H1 (cell line): ENCODE results near the gene ECEL1. TPM values are rescaled to one million over a fixed set of nuclear protein-coding genes. Genes with fewer than 3 reads are reported as not detected.

Source experiments
- CTCF ChIA-PET: fragments of 300-600 bp; sonication (Branson Sonifier 250); formaldehyde crosslinking; loops from one replicate; lab custom pipeline; 2021; ENCODE audit not compliant: partially characterized antibody; lab: Charles Lee
- POLR2A ChIA-PET: fragments of 300-600 bp; sonication (Branson Sonifier 250); formaldehyde crosslinking; loops from one replicate; lab custom pipeline; 2021; ENCODE audit warnings: inconsistent platforms; ENCODE audit not compliant: partially characterized antibody; lab: Charles Lee
- DNase-seq, 2 experiments: peaks; one replicate each; pipeline versions ENCODE4 v3.0.0 to v3.0.0-alpha.2; 2010 to 2022; ENCODE audit warnings: low spot score in 2 of 2, low read depth in 1 of 2, mixed read lengths in 1 of 2
- FAIRE-seq: peaks from 2 replicates; lab custom pipeline; 2011; peaks lifted over from hg19 to GRCh38; lab: Jason Lieb, UNC
- H2AFZ ChIP-seq: 2 replicates; pipeline ENCODE4 v1.8.1; 2012; ENCODE audit warnings: low read length, inconsistent platforms
- H2AK5ac ChIP-seq: 2 replicates; pipeline ENCODE4 v1.6.1; 2013; ENCODE audit warnings: low read depth, low read length
- H2BK120ac ChIP-seq: replicated peaks from 2 replicates; pipeline ENCODE3; 2013; ENCODE audit warnings: low read depth, low read length, inconsistent platforms
- H2BK12ac ChIP-seq: 2 replicates; pipeline ENCODE4 v1.6.1; 2013; ENCODE audit warnings: low read depth, low read length
- H2BK15ac ChIP-seq: 2 replicates; pipeline ENCODE4 v1.6.1; 2013; ENCODE audit warnings: low read length
- H2BK20ac ChIP-seq: 2 replicates; pipeline ENCODE4 v1.6.1; 2013; ENCODE audit warnings: low read length
- H2BK5ac ChIP-seq: 2 replicates; pipeline ENCODE4 v1.6.1; 2013; ENCODE audit warnings: low read depth, low read length
- H3K14ac ChIP-seq: 2 replicates; pipeline ENCODE4 v1.6.1; 2013; ENCODE audit warnings: inconsistent platforms; ENCODE audit not compliant: insufficient read length
- H3K18ac ChIP-seq: 2 replicates; pipeline ENCODE4 v1.6.1; 2013; ENCODE audit warnings: low read length; ENCODE audit errors: extremely low read depth
- H3K23ac ChIP-seq: 2 replicates; pipeline ENCODE4 v1.6.1; 2013; ENCODE audit warnings: inconsistent platforms; ENCODE audit not compliant: insufficient read length
- H3K23me2 ChIP-seq: 2 replicates; pipeline ENCODE4 v1.6.1; 2013; ENCODE audit warnings: low read depth, low read length
- H3K27ac ChIP-seq: 2 replicates; pipeline ENCODE4 v1.6.1; 2011; ENCODE audit warnings: low read depth, low read length, inconsistent platforms
- H3K27me3 ChIP-seq, 4 experiments: replicated peaks in 1 of 4; 1 replicate in 1 of 4; 2 replicates in 3 of 4; pipeline versions ENCODE4 v1.6.1 to v1.8.1; 2011 to 2013; ENCODE audit warnings: low read length in 3 of 4, mild to moderate bottlenecking in 3 of 4, inconsistent platforms in 2 of 4, mixed read lengths in 2 of 4, moderate library complexity in 1 of 4; ENCODE audit not compliant: control insufficient read depth in 3 of 4, insufficient read depth in 3 of 4; ENCODE audit errors: extremely low read depth in 1 of 4
- H3K36me3 ChIP-seq, 4 experiments: 2 replicates each; pipeline versions ENCODE4 v1.6.1 to v1.8.1; 2011 to 2013; ENCODE audit warnings: mild to moderate bottlenecking in 4 of 4, low read length in 3 of 4, moderate library complexity in 2 of 4, control low read depth in 1 of 4, inconsistent platforms in 1 of 4; ENCODE audit not compliant: insufficient read depth in 4 of 4, control insufficient read depth in 2 of 4
- H3K4ac ChIP-seq: replicated peaks from 2 replicates; pipeline ENCODE3; 2013; ENCODE audit warnings: low read length, low read depth, mixed read lengths, inconsistent platforms; ENCODE audit not compliant: insufficient read length
- H3K4me1 ChIP-seq, 4 experiments: replicated peaks in 1 of 4; 1 replicate in 1 of 4; 2 replicates in 3 of 4; pipeline versions ENCODE4 v1.6.1 to v1.8.1; 2011 to 2013; ENCODE audit warnings: low read length in 3 of 4, inconsistent platforms in 2 of 4, mixed read lengths in 1 of 4; ENCODE audit not compliant: insufficient read depth in 4 of 4, control insufficient read depth in 3 of 4
- H3K4me2 ChIP-seq, 2 experiments: 2 replicates each; pipeline versions ENCODE4 v1.6.1 to v1.8.1; 2011 to 2013; ENCODE audit warnings: low read depth in 2 of 2, low read length in 2 of 2, control low read depth in 1 of 2, inconsistent platforms in 1 of 2, mild to moderate bottlenecking in 1 of 2; ENCODE audit not compliant: insufficient read depth in 1 of 2
- H3K4me3 ChIP-seq, 4 experiments: fragments of 200-600, 300-600 bp in 1 of 4; sonication (generic), shearing (Covaris generic), sonication (Bioruptor Twin) in 1 of 4; 2 replicates each; pipeline versions ENCODE4 v1.5.1 to v1.8.1; 2011 to 2016; ENCODE audit warnings: low read length in 4 of 4, low read depth in 3 of 4, control low read depth in 2 of 4, inconsistent platforms in 2 of 4, mild to moderate bottlenecking in 2 of 4, mixed read lengths in 1 of 4, moderate library complexity in 1 of 4; ENCODE audit not compliant: insufficient read depth in 2 of 4; ENCODE audit errors: extremely low read depth in 1 of 4
- H3K56ac ChIP-seq: replicated peaks from 2 replicates; pipeline ENCODE3; 2013; ENCODE audit warnings: low read depth, mild to moderate bottlenecking, mixed read lengths, low read length, inconsistent platforms; ENCODE audit not compliant: insufficient read length
- H3K79me1 ChIP-seq: 2 replicates; pipeline ENCODE4 v1.6.1; 2013; ENCODE audit warnings: low read depth, low read length, control low read depth
- H3K79me2 ChIP-seq, 2 experiments: 2 replicates each; pipeline versions ENCODE4 v1.6.1 to v1.8.1; 2012 to 2013; ENCODE audit warnings: low read length in 2 of 2, mild to moderate bottlenecking in 2 of 2, inconsistent platforms in 1 of 2; ENCODE audit not compliant: insufficient read depth in 2 of 2, control insufficient read depth in 1 of 2
- H3K9ac ChIP-seq, 4 experiments: replicated peaks in 1 of 4; 1 replicate in 1 of 4; 2 replicates in 3 of 4; pipeline versions ENCODE4 v1.6.1 to v1.8.1; 2011 to 2013; ENCODE audit warnings: low read depth in 3 of 4, low read length in 3 of 4, control low read depth in 2 of 4, mild to moderate bottlenecking in 2 of 4, moderate library complexity in 2 of 4, inconsistent platforms in 1 of 4; ENCODE audit errors: extremely low read depth in 1 of 4
- H3K9me3 ChIP-seq, 2 experiments: 2 replicates each; pipeline versions ENCODE4 v1.6.1 to v1.8.1; 2012 to 2013; ENCODE audit warnings: mild to moderate bottlenecking in 2 of 2, moderate library complexity in 2 of 2, control low read depth in 1 of 2, inconsistent platforms in 1 of 2, low read depth in 1 of 2, low read length in 1 of 2, mixed read lengths in 1 of 2; ENCODE audit not compliant: insufficient read depth in 2 of 2
- H4K20me1 ChIP-seq, 2 experiments: replicated peaks in 1 of 2; 2 replicates each; pipeline versions ENCODE3 to v1.8.1; 2011 to 2013; ENCODE audit warnings: inconsistent platforms in 2 of 2, low read length in 2 of 2, mild to moderate bottlenecking in 1 of 2; ENCODE audit not compliant: insufficient read depth in 2 of 2, control insufficient read depth in 1 of 2
- H4K5ac ChIP-seq: 2 replicates; pipeline ENCODE4 v1.6.1; 2013; ENCODE audit warnings: low read length, low read depth, mixed read lengths, inconsistent platforms; ENCODE audit not compliant: insufficient read length
- H4K8ac ChIP-seq: 2 replicates; pipeline ENCODE4 v1.8.0; 2013; ENCODE audit warnings: mild to moderate bottlenecking, moderate library complexity, low read length, inconsistent platforms; ENCODE audit not compliant: insufficient read depth; ENCODE audit errors: extremely low read depth
- H4K91ac ChIP-seq: replicated peaks from 2 replicates; pipeline ENCODE3; 2013; ENCODE audit warnings: low read length, mixed read lengths, inconsistent platforms; ENCODE audit not compliant: insufficient read length
- EGR1 ChIP-seq: IDR thresholded peaks from 2 replicates; pipeline ENCODE4 v1.6.1; 2011; ENCODE audit warnings: low read depth, low read length, borderline replicate concordance
- RAD21 ChIP-seq, 2 experiments: IDR thresholded peaks in 1 of 2; conservative IDR thresholded peaks in 1 of 2; 2 replicates each; pipeline ENCODE4 v1.6.1; 2011; ENCODE audit warnings: low read depth in 2 of 2, low read length in 2 of 2, improper control_type of control experiment in 1 of 2, inconsistent platforms in 1 of 2, mild to moderate bottlenecking in 1 of 2, moderate library complexity in 1 of 2
- SIX5 ChIP-seq: IDR thresholded peaks from 2 replicates; pipeline ENCODE4 v1.6.1; 2011; ENCODE audit warnings: mild to moderate bottlenecking, low read depth, low read length
- TBP ChIP-seq: IDR thresholded peaks from 2 replicates; pipeline ENCODE4 v1.6.1; 2011; ENCODE audit warnings: low read depth, low read length, improper control_type of control experiment
- WGBS, 2 experiments: shearing (Covaris generic) in 1 of 2; methylation state at CpG; one replicate each; pipeline versions ENCODE4 v1.1.6 to v1.1.7; 2013 to 2015; ENCODE audit warnings: low lambda C conversion rate in 2 of 2, mixed read lengths in 2 of 2, inconsistent platforms in 1 of 2, low coverage in 1 of 2, missing lambda C conversion rate in 1 of 2; ENCODE audit not compliant: insufficient replicate concordance in 2 of 2, insufficient coverage in 1 of 2, insufficient read length in 1 of 2; ENCODE audit errors: extremely low coverage in 1 of 2, missing lambda C conversion rate in 1 of 2; 5-methylcytosine and 5-hydroxymethylcytosine counted together
- polyA plus RNA-seq, 7 experiments: library from polyadenylated mRNA; depleted of rRNA in 3 of 7; stranded (reverse) in 5 of 7; unstranded in 2 of 7; fragments of >200 nt in 5 of 7; fragments of 200-250 nt in 2 of 7; gene quantifications; 1 replicate in 5 of 7; 2 replicates in 1 of 7; 4 replicates in 1 of 7; pipeline versions ENCODE4 v1.2.1 to v1.2.3, GENCODE V29; 2011 to 2013; ENCODE audit warnings: missing spikeins in 2 of 7, mixed read lengths in 2 of 7
- total RNA-seq: library from RNA; stranded (reverse); fragmentation: NEBNext Ultra II Directional; extraction: Animal tissue kit (Norgen Biotek cat#: 25700); gene quantifications from 2 replicates; pipeline ENCODE4 v1.2.1, GENCODE V29; 2021

The ECEL1 gene
- total and polyA plus RNA-seq, 2 of the 8 experiments (the other 6 are each of a cell fraction or from before 2014, with no cell fraction given): 7.7 to 20.2 TPM

DNA sequence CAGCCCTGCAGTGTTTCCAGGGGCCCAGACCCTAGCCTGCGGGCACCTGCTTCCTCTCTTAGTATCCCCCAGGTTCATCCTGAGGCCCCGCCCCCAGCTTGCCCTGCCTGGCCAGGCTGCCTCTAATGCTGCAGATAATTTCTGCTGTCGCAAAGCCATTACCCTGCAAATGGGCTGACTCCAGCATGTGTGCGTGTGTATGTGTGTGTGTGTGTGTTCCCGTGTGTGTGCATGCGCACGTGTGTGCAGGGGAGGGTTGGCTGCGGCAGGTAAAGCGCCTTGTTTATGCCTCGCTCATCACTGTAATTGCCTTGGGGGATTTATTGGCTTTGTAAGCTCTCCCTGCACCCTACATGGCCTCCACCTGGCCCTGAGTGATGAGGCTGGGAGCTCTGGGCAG is 25.0 kb upstream of the ECEL1 start:
- CTCF ChIA-PET: interaction anchor here (0.8 to 10.8 kb wide), 12 partner anchors 9 to 150 kb away, joined by 3 to 176 read pairs (median 4); partner anchors contain the start of genes CHRND and PRSS56
- DNase-seq: no peak
- WGBS, 2 experiments: 75% methylated on average over 10 of the region's 10 CpGs; no CpG with 5 or more reads in 1 of the 2 experiments

More for the DNA sequence above, 25.0 kb upstream of the ECEL1 start:
- Histone ChIP-seq H2AK5ac (no peak overlapping the region), H2BK120ac (no peak overlapping the region), H4K5ac (no peak overlapping the region), H3K79me1 (no peaks in the 10 kb centered on the region), H3K36me3 (no peaks in the 10 kb centered on the region), H2BK15ac (peak overlapping the region; percentile 88; the same call in 1 of the 2 replicates), H3K9ac (no peak overlapping the region), H3K23ac (no peak overlapping the region), H4K91ac (no peak overlapping the region), H3K18ac (no peak overlapping the region), H3K14ac (no peak overlapping the region), H2AFZ (no peak overlapping the region)
- TF ChIP-seq TBP (no peak), RAD21 (IDR thresholded peaks at IDR 0.05 in 1 of 2, conservative IDR thresholded peaks at IDR 0.05 in 1 of 2; ENCODE audit: low read depth in 2 of 2, low read length in 2 of 2) (no peak), SIX5 (no peak), EGR1 (no peak)
- TF ChIP-seq, all 59 proteins: peak for 0
- H3K4me2 ChIP-seq: no peak overlapping the region
- H2BK12ac ChIP-seq: peak overlapping the region; percentile 50; the same call in 1 of the 2 replicates
- H3K9me3 ChIP-seq: no peaks in the 10 kb centered on the region
- FAIRE-seq: no peak
- peak overlapping the region; percentile 44; the same call in 1 of the 2 replicates for H2BK5ac ChIP-seq
- no peaks in the 10 kb centered on the region for H4K20me1 ChIP-seq
- peaks cover 2% of the 10 kb centered on the region; the same call in 1 of the 2 replicates for H3K23me2 ChIP-seq
- no peak overlapping the region; the same call in 1 of the 2 replicates for H4K8ac ChIP-seq
- H3K4me1 ChIP-seq: peaks cover 0 to 10% (median 2%) of the 10 kb centered on the region in 4 experiments; a peak in 2 of 7 replicates
- H3K4ac ChIP-seq: no peak overlapping the region
- H2BK20ac ChIP-seq: no peak overlapping the region
- H3K4me3 ChIP-seq: no peak overlapping the region
- POLR2A ChIA-PET: interaction anchor here (1.2 kb wide), 1 partner anchor 11 kb away, joined by 3 read pairs; no protein-coding TSS in a partner anchor
- no peak overlapping the region for H3K27ac ChIP-seq
- H3K56ac ChIP-seq: no peak overlapping the region
- H3K27me3 ChIP-seq: peaks cover 0 to under 1% (median 0%) of the 10 kb centered on the region in 4 experiments; a peak in 1 of 7 replicates
- no peaks in the 10 kb centered on the region for H3K79me2 ChIP-seq
